Medulla oblongata (tissue), 1 donor: ENCODE measurements around the gene P2RY12.

Experiments used
- DNase-seq: peaks from one replicate; pipeline ENCODE4 v3.0.0-alpha.2; 2015; ENCODE audit errors: extremely low spot score

Gene P2RY12

GRCh38 chr3:151384741-151385174 is at the start of gene P2RY12:
P2RY12 (minus strand) TSS chr3:151384753; CDS start chr3:151338845, 45,908 bp downstream.
- DNase-seq: peak; percentile 87

GRCh38 chr3:151432616-151433372 is 48.2 kb upstream of the P2RY12 start:
- no peak for DNase-seq

GRCh38 chr3:151431940-151432339 is 47.4 kb upstream of the P2RY12 start:
- DNase-seq: no peak

- no peak for DNase-seq
Observed at GRCh38 chr3:151430821-151431484, 46.4 kb upstream of the P2RY12 start.

GRCh38 chr3:151428386-151428785 is 43.8 kb upstream of the P2RY12 start:
- DNase-seq: no peak

GRCh38 chr3:151426341-151426657 is 41.7 kb upstream of the P2RY12 start:
- DNase-seq: no peak

GRCh38 chr3:151425627-151426340 is 41.2 kb upstream of the P2RY12 start:
- no peak for DNase-seq

- DNase-seq: no peak
Observed at GRCh38 chr3:151423091-151423490, 38.5 kb upstream of the P2RY12 start.

GRCh38 chr3:151421938-151422337 is 37.4 kb upstream of the P2RY12 start:
- DNase-seq: no peak

- no peak for DNase-seq
Observed at GRCh38 chr3:151419806-151420205, 35.3 kb upstream of the P2RY12 start.

- DNase-seq: no peak
Observed at GRCh38 chr3:151415289-151415688, 30.7 kb upstream of the P2RY12 start.

- DNase-seq: no peak
Observed at GRCh38 chr3:151412989-151413388, 28.4 kb upstream of the P2RY12 start.

- DNase-seq: no peak
Observed at GRCh38 chr3:151410891-151411559, 26.5 kb upstream of the P2RY12 start.

- no peak for DNase-seq
Observed at GRCh38 chr3:151407928-151408327, 23.4 kb upstream of the P2RY12 start.

GRCh38 chr3:151404316-151404715 is 19.8 kb upstream of the P2RY12 start:
- peak; percentile 21 for DNase-seq

- DNase-seq: no peak
Observed at GRCh38 chr3:151403246-151403645, 18.7 kb upstream of the P2RY12 start.

- DNase-seq: no peak
Observed at GRCh38 chr3:151402349-151402748, 17.8 kb upstream of the P2RY12 start.

GRCh38 chr3:151400341-151400740 is 15.8 kb upstream of the P2RY12 start:
- no peak for DNase-seq

- no peak for DNase-seq
Observed at GRCh38 chr3:151398895-151399294, 14.3 kb upstream of the P2RY12 start.

- no peak for DNase-seq
Observed at GRCh38 chr3:151395806-151396205, 11.3 kb upstream of the P2RY12 start.

GRCh38 chr3:151394611-151395010 is 10.1 kb upstream of the P2RY12 start:
- no peak for DNase-seq

GRCh38 chr3:151393941-151394340 is 9.4 kb upstream of the P2RY12 start:
- no peak for DNase-seq
